HL-60/S4 (cell line): ENCODE data around the gene ENDOU.

Experiments used
- in situ Hi-C: fragments of 300-500 bp; cut with MboI; formaldehyde crosslinking; loops from 2 replicates; pipeline ENCODE4 v1.14.3; 2022; ENCODE audit warnings: low sequenced_read_pairs

ENDOU gene

DNA sequence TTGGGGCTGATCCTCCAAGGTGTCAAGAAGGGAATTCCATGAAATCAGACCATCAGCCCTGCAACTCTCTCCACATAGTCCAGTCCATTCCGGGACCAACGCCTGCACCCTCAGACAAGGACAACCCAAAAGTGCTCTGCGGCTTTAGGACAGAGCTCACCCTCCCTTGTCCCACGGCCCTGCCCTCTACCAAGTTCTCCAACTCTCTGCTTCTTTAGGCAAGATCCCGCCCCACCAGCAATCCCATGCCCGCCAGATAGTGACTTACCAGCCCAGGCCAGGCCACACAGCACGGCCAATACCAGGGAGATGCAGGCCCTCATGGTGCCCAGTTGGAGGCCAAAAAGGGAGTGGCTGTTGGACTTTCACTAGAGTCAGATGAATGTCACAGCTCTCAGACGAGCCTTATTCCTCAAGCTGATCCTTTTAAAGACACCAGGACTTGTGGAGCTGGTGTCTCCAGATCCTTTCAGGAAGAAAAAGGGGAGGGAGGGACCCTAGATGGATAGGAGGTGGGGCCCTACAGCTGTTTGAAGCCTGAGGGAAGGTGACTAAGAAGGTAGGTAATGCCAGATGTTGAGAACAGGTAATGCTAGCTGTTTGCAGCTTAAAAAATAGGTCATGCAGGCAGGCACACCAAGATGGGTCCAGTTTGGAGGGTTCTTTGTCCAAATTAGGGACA lies at the start of gene ENDOU:
Gene ENDOU (minus strand): TSS at position 400 of the 682 bp plus-strand sequence. CDS start 77 bp downstream, at position 323.
- in situ Hi-C loops, result no loop called here

DNA sequence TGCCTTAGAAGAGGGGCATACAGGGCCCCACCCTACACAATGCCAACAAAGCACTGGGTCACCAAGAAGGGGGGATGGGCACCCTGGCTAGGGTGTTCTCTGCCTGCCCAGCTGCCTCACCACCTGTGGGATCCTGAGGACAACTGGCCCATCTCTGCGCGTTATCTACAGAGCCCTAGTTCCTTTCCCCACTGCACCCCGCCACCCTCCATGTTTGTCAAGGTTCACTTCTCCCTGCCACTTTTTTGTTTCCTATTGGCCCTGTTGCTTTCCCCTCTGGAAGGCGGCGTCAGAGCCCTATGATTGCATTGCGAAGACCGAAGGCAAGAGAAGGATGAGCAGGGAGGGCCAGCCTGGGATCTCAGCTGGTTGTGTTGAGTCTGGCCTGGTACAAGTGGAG lies 49.4 kb upstream of the ENDOU start:
- in situ Hi-C loops, result loop anchor here (5.0 to 10.0 kb wide), 3 partner anchors 32 to 130 kb away; no protein-coding TSS in a partner anchor

GRCh38 chr12:47773858-47774580 lies 48.7 kb upstream of the ENDOU start:
- in situ Hi-C loops, result loop anchor here (10.0 kb wide), 1 partner anchor 129 kb away; no protein-coding TSS in a partner anchor

DNA sequence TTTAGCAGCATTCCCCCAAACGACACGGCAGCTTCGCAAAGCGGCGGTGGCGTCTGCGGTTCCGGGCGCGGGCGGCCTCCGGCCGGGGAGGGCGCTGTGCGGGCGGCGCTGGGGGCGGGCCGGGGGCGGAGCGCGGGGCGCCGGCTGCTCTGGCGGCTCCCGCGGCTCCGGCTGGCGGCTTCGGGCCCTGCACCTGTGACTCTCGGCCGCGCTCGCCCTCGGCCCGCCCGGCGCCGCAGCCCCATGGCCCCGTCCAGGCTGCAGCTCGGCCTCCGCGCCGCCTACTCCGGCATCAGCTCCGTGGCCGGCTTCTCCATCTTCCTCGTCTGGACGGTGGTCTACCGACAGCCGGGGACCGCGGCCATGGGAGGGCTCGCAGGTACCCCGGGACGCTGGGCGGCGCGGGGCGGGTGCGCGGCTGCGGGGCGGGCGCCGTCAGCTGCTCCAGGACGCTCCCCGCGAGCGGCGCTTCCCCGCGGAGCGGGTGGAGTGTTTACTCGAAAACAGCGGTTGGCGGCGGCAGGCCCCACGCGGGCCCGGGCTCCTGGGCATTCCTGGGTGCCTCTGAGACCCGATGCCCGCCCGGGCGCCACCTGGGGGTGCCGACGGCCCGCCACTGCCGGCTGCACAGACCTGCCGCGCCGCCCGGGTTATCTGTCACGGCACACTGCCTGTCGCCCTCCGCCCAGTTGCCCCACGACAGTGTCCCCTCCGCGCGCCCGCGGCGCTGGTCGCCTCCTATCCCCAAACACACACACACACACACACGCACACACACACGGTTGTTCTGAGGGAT lies 48.0 kb upstream of the ENDOU start, which contains the start of gene SLC48A1:
Gene SLC48A1 (plus strand): TSS at position 177 of the 796 bp plus-strand sequence. CDS start 67 bp downstream, at position 244.
- in situ Hi-C loops, result loop anchor here (10.0 kb wide), 1 partner anchor 128 kb away; no protein-coding TSS in a partner anchor

DNA sequence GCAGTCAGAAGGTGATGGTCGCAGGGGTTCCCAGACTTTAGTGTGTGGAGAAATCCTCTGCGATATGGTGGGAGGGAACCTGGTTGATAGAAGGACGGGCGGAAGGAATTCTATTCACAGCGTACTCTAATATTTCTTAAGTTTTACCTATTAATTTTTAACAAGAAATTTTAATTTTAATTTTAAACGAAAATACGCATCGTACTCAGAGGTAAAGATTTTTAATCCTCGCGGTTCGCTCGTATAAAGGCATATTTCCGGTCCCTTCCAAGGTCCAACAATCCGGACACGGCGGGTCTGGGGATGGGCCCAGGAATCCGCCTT lies 47.4 kb upstream of the ENDOU start:
- in situ Hi-C loops, result loop anchor here (10.0 kb wide), 1 partner anchor 128 kb away; no protein-coding TSS in a partner anchor

GRCh38 chr12:47772094-47772660 lies 46.9 kb upstream of the ENDOU start:
- in situ Hi-C loops, result loop anchor here (10.0 kb wide), 1 partner anchor 127 kb away; no protein-coding TSS in a partner anchor

- in situ Hi-C loops, result loop anchor here (10.0 kb wide), 1 partner anchor 127 kb away; no protein-coding TSS in a partner anchor
Observed at GRCh38 chr12:47771304-47771703, 46.0 kb upstream of the ENDOU start.

DNA sequence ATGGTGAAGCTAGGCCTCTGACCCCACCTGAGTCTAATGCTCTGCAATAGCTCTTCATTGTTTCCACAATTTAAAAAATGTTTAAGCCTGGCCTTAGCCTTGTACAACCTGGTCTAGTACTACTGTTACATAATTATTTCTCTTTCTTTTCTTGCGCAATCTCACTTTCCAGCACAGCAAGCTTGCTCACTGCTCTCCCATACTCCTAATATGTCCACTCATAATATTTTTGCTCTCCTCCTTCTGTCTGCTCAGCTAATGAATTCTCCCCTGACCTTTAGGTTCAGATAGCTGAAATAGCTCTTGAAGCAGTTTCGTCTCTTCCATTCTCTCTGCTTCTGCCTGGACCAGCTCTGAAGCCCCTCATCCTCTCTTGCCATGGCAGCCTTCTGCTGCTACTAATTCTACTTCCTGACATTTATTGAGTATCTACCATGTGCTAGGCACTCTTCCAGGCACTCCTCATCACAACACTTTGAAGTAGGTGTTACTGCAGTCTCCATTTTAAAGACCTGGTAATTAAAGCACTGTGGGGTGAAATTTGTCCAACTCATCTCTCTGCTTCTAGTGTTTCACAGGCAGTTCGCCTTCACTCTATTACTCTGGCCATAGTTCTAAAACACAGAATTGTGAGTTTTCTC lies 44.9 kb upstream of the ENDOU start:
- in situ Hi-C loops, result loop anchor here (10.0 kb wide), 1 partner anchor 125 kb away; no protein-coding TSS in a partner anchor

DNA sequence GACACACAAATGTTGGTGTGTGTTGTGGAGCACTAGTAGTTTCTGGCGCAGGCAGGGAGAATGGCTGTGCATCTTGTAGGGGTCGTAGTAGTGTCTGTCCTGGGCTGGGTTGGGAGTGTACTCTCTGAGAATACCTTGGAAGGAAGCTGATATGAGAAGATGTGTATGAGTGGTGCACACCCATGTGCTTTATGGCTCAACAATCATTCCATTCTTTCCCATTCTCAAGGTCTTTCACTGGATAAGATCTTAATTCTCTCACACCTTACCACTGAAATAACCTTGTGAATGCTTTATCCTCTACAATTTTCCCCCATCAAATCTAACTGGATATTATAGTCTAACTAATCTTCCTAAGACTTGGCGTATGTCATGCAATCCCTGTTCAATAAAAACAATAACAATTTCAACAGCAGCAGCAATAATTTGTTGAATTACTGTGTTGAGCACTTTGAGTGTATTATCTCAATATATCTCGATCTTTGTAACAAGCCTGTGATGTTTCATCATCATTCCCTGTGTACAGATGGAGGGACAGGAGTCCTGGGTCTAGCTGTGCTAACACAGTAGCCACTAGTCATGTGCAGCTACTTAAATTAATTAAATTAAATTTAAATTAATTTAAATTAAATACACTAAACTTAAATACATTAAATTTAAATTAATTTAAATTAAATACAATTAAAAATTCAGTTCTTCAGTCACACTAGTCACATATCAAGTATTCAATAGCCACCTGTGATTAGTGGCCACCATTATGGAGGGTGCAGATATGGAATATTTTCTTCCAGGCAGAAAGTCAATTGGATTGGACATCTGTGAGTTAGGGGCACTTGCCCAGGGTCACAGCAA lies 44.2 kb upstream of the ENDOU start:
- in situ Hi-C loops, result loop anchor here (10.0 kb wide), 1 partner anchor 125 kb away; no protein-coding TSS in a partner anchor

DNA sequence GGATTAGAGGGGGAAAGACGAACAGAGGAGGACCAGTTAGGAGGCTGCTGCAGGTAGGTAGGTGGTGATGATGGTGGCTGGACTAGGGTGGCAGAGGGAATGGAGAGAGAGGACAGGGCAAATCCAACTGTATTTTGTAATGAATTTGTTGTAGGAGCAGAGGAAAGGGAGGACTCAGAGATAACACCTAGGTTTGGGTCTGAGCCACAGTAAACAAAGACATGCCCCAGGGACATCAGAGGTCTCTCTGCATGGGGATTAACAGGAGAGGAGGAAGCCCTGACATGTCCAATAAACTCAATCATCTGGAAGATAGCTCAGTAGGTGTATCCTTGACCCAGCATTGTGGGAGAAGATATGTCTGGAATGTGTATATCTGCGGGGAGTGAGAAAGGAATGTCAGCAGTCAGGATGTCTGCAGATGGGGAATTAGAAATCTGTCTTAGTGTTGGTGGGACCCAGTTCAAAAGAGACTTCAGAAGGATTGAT lies 43.1 kb upstream of the ENDOU start:
- in situ Hi-C loops, result no loop called here

DNA sequence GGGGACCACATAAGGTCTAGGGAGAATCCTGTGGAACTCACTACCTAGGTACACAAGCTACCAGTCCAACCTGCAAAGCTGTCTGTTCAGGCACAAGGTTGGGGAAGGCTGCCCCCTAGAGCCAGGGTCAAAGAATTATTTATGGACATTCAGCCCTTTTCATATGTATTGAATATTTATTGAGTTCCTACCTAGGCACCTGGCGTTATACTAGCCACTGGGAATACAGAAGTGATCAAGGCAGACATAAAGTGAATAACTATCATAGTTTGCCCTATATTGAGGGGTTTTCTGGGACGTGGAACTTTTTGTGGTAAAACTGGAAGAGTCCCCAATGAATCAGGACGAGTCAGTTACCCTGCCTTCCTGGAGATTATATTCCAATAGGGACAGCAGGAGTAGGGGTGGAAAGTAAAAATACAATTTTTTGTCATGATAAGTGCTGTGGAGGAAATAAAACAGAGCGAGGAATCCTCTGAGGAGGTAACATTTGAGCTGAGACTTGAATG lies 42.0 kb upstream of the ENDOU start:
- in situ Hi-C loops, result no loop called here

DNA sequence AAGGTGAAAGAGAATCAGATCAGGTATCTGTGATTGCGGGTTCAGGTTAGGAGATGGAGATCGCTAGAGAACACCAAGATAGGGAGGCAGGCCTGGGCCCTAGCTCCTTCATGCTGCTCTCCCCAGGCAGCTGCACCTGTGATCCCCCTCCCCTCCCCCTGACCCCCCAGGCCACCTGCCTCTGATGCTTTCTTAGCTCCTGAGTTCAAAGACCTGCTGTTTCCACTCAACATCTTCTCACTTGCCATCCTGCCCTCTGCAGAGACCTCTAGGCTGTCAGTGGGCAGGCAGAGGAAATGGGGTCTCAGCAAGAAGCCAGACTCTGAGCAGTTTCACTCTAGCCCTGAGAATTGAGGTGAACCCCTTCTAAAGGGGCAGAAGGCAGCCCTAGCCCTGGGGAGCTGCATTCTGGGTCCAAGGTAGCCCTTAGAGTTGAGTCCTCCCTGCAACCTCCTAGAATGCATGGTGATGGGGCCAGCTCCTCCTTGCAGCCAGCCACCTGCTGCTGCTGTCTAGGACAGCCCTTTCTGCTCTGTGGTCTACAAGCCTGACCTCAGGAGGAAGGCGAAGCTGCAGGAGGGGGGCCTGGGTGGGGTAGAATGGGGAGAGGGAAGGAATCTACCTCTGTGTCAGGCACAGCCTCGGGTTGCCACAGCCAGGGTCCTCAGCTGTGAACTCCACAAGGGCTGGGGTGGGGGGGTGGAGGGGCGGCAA lies 41.4 kb upstream of the ENDOU start:
- in situ Hi-C loops, result no loop called here

DNA sequence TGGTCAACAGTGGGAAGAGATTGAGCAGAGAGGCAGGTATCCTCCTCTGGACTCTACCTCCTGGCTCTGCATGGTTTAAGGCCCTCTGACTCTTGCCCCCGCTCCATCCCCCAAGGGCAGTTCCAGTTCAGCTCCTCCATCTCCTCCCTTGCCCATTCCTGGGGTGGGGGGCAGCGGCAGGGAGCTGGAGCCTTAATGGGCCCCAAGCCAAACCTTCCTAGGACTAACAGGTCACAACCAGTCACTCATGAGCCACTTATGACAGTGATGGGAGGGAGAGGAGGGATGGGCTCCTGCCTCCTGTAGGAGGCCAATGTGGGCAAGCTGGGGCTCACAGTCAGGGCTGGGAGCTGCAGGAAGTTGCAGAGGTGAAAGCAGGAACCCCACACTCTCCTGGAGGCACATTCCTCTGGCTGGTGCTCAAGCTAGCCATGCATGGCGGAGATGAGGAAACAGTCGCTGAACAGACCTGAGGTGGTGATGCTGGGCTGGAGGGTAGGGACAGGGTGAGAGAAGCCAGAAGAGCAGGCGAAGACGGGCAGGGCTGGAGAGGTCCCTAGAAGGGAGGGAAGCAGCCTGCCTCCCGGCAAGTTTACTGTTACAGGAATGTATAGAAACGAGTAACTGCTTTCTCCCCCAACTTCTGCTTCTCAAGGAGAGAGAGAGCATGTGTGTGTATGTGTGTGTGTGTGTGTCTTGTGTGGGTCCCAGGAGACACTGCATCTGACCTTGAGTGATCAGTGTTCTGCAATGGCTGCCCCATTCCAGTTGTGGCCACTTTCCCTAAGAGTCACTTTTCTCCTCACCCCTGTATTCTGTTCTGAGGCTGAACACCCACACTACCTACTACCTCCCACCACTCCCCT lies 38.4 kb upstream of the ENDOU start:
- in situ Hi-C loops, result no loop called here

DNA sequence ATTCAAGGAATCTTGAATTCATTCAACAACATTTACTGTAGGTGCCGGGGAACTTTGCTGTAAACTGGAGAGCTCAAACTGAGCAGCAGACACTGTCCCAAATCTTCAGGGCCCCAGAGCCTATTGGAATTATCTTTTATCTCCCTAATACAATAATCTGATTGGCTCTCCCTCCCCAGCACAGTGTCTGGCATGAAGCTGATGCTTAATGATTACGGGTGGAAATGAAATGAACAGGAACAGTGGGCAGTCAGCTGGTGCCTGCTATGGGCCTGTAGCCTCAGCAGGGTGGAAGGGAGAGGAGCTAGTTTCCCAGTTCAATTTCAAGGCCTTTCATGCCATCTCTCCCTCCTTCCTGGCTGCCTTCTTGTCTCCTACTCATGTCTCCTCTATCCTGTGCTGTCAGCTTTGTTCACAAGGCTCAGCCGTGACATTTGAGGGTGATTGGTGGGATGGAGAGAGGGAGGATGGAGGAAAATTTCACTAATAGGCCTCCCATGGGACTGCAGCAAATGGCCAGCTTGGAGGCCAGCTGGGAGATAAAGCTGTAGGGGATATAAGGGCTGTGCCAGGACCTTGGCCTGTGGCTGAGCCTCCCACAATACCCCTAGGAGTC lies 37.7 kb upstream of the ENDOU start:
- in situ Hi-C loops, result no loop called here

DNA sequence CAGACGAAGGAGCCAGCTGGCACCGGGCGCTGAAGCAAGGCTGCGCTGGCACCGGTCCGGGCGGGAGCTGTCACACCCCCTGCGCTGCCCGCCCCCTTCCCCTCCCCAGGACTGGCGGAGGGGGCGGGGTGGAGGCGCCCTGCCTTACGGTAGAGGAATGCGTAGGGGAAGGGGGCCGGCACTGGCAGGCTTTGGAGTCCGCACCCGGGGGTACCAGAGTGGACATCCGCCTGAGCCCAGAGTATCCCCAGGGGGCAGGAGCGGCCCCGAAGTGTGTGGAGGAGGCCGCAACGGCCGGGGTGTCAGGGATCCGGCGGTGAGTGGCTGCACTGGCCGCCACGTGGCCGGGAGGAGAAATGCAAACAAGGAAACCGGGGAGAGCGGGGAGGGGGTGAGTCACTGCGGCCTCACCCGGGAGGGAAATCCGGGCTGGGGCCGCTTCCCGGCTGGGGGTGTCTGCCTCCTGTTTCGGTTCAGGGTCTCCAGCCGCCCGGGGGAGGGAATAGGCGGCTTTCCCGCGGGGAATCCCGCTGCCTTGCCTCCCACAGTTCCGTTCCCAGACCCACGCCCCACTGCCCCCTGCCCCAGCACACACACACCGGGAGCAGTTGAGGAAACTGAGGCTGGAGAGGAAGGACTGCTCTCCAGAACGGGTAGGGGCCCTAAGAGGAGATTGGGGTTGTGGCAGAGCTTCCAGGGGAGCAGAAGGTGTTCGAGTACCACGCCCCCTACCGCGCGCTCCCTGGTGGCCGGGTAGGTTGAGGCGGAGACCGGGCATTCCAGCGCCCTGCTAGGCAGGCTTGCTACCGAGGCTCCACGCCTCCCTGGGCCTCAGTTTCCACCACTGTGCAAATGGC lies 33.8 kb upstream of the ENDOU start, which contains the start of gene RAPGEF3:
Gene RAPGEF3 (minus strand): TSS at position 47 of the 857 bp plus-strand sequence. CDS start 324 bp downstream, outside the sequence.
- in situ Hi-C loops, result no loop called here

DNA sequence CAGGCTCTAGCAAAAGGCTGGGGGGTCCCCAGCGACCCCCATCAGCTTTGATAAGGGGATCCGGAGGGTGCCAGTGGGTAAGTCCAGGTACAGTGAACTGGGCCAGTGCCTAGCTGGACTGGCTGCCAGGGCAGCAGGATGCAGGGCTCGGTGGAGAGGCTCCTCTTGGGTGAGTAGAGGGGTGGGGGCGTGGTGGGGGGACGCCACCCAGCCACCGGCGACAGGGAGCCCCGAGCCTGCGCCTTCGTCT lies 33.2 kb upstream of the ENDOU start:
- in situ Hi-C loops, result no loop called here
